T-cell (primary cell): ENCODE results near the gene TMEM131L. TPM values are rescaled to one million over a fixed set of nuclear protein-coding genes. Genes with fewer than 3 reads are reported as not detected.

Source experiments
- ATAC-seq, 4 experiments: fragments of 200-7000 bp in 3 of 4; fragments of 150-1000 bp in 1 of 4; cut with Tn5 transposase; replicated peaks in 1 of 4; 1 replicate in 3 of 4; 2 replicates in 1 of 4; pipeline ENCODE4 v1.10.0; 2021; ENCODE audit warnings: moderate library complexity in 3 of 4, mild to moderate bottlenecking in 2 of 4, moderate number of reproducible peaks in 1 of 4
- CTCF ChIA-PET, 2 donors: fragments of 300-600 bp; sonication (Branson Sonifier 250); formaldehyde crosslinking; loops; one replicate each; lab custom pipeline; 2022; ENCODE audit warnings: antibody characterized with exemption in 2 of 2; lab: Charles Lee
- POLR2A ChIA-PET, 2 donors: fragments of 300-600 bp; sonication (Branson Sonifier 250); formaldehyde crosslinking; loops; one replicate each; lab custom pipeline; 2022; ENCODE audit warnings: antibody characterized with exemption in 2 of 2; lab: Charles Lee
- DNase-seq, 35 experiments: peaks; one replicate each; pipeline versions ENCODE4 v3.0.0 to v3.0.0-alpha.2; 2013 to 2023
- H3K27ac ChIP-seq: one replicate; pipeline ENCODE4 v1.5.1; 2013; ENCODE audit warnings: low read length
- H3K27me3 ChIP-seq, 2 experiments: replicated peaks in 1 of 2; 1 replicate in 1 of 2; 2 replicates in 1 of 2; pipeline versions ENCODE4 v1.6.1 to v1.7.0; 2013; ENCODE audit warnings: low read length in 1 of 2, mixed read lengths in 1 of 2; ENCODE audit not compliant: control insufficient read depth in 2 of 2, insufficient read depth in 2 of 2; ENCODE audit errors: extremely low read depth in 1 of 2
- H3K36me3 ChIP-seq, 2 donors: 1 replicate in 1 of 2; 2 replicates in 1 of 2; pipeline versions ENCODE4 v1.6.1 to v1.7.0; 2013; ENCODE audit warnings: low read length in 1 of 2; ENCODE audit not compliant: control insufficient read depth in 2 of 2, insufficient read depth in 1 of 2; ENCODE audit errors: extremely low read depth in 1 of 2
- H3K4me1 ChIP-seq, 2 experiments: 1 replicate in 1 of 2; 2 replicates in 1 of 2; pipeline versions ENCODE4 v1.6.1 to v1.7.0; 2013; ENCODE audit warnings: low read length in 2 of 2, mixed read lengths in 1 of 2; ENCODE audit not compliant: insufficient read depth in 2 of 2, control insufficient read depth in 1 of 2; ENCODE audit errors: extremely low read depth in 1 of 2
- H3K4me3 ChIP-seq, 2 donors: 1 replicate in 1 of 2; 2 replicates in 1 of 2; pipeline versions ENCODE4 v1.5.1 to v1.7.0; 2013; ENCODE audit warnings: mild to moderate bottlenecking in 2 of 2, low read length in 1 of 2, moderate library complexity in 1 of 2; ENCODE audit not compliant: control insufficient read depth in 1 of 2; ENCODE audit errors: extremely low read depth in 1 of 2
- H3K9me3 ChIP-seq: 2 replicates; pipeline ENCODE4 v1.7.0; 2013
- H3K27ac Mint-ChIP-seq, 2 donors: one replicate each; pipeline ENCODE4 v1.8.0; 2020 to 2021; ENCODE audit warnings: mild to moderate bottlenecking in 2 of 2, mixed read lengths in 2 of 2
- H3K27me3 Mint-ChIP-seq, 2 donors: one replicate each; pipeline ENCODE4 v1.8.0; 2021 to 2022; ENCODE audit warnings: mixed read lengths in 2 of 2
- H3K36me3 Mint-ChIP-seq: one replicate; pipeline ENCODE4 v1.8.0; 2021; ENCODE audit warnings: mixed read lengths
- H3K4me1 Mint-ChIP-seq, 3 donors: one replicate each; pipeline ENCODE4 v1.8.0; 2020 to 2022; ENCODE audit warnings: mixed read lengths in 3 of 3, mild to moderate bottlenecking in 1 of 3
- H3K4me3 Mint-ChIP-seq, 3 donors: one replicate each; pipeline ENCODE4 v1.8.0; 2020 to 2022; ENCODE audit warnings: mild to moderate bottlenecking in 3 of 3, mixed read lengths in 3 of 3, moderate library complexity in 3 of 3
- H3K9me3 Mint-ChIP-seq, 3 donors: one replicate each; pipeline ENCODE4 v1.8.0; 2020 to 2022; ENCODE audit warnings: mixed read lengths in 3 of 3
- WGBS: methylation state at CpG from one replicate; pipeline ENCODE4 v1.1.5; 2013; ENCODE audit warnings: missing lambda C conversion rate; ENCODE audit not compliant: insufficient coverage; 5-methylcytosine and 5-hydroxymethylcytosine counted together
- total RNA-seq, 35 experiments: library from RNA in 6 of 35; stranded (reverse) in 6 of 35; fragments of 120-200 nt in 1 of 35; gene quantifications; one replicate each; pipeline versions ENCODE4 v1.2.1 to v1.2.4 and lab custom pipeline; 2013 to 2026

Gene TMEM131L
- total RNA-seq, 5 donors from 2014 or later (not counting 1 experiment from before 2014, with no cell fraction given), result 60.7 to 115 (median 72.6) TPM

DNA sequence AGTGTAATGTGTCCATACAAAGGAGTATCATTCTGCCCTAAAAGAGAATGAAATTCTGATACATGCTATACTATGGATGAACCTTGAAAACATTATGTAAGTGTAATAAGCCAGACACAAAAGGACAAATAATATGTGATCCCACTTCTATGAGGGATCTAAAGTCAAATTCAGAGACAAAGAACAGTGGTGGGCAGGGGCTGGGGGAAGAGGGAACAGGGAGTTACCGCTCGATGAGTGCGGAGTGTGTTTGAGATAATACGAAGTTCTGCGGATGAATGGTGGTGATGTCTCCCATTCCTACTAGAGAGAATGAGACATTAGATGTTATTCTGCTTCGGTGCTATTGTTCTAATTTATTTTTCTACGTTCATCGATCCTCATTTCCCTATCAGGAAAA is 171.9 kb downstream of the TMEM131L start:
- WGBS, result 96% methylated on average over 4 of the region's 8 CpGs
- peaks cover 41% of the 10 kb centered on the region for H3K36me3 Mint-ChIP-seq
- Histone ChIP-seq H3K4me1 (peaks cover 0 to under 1% of the 10 kb centered on the region in 2 experiments), H3K36me3 (peaks cover 7 to 42% of the 10 kb centered on the region in 2 donors), H3K4me3 (no peak overlapping the region), H3K27ac (no peak overlapping the region), H3K9me3 (no peaks in the 10 kb centered on the region), H3K27me3 (no peaks in the 10 kb centered on the region)
- H3K27ac Mint-ChIP-seq, result no peak overlapping the region
- ChIA-PET POLR2A (no interaction called here), CTCF (no interaction called here)
- no peaks in the 10 kb centered on the region for H3K27me3 Mint-ChIP-seq
- no peaks in the 10 kb centered on the region for H3K9me3 Mint-ChIP-seq
- no peak for ATAC-seq
- H3K4me3 Mint-ChIP-seq, result no peak overlapping the region
- DNase-seq, result no peak
- H3K4me1 Mint-ChIP-seq, result peaks cover 0 to 9% (median 0%) of the 10 kb centered on the region in 3 donors

DNA sequence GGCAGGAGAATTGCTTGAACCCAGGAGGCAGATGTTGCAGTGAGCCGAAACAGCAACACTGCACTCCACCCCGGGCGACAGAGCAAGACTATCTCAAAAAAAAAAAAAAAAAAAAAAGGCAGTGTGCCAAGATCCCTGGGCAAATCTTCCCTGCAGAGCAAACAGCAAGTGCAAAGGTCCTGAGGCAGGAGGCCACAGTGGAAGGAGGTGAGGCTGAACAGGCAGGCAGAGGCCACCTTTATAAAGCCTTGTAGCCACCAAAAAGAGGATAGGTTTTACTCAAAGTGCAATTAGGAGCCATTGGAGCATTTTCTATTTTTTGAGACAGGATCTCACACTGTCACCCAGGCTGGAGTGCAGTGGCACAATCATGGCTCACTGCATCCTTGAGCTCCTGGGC is 172.8 kb downstream of the TMEM131L start:
- no CpG with 5 or more reads among the region's 3 CpGs for WGBS
- Histone ChIP-seq H3K36me3 (peaks cover 7 to 36% of the 10 kb centered on the region in 2 donors), H3K4me3 (no peak overlapping the region), H3K27me3 (no peaks in the 10 kb centered on the region), H3K27ac (no peak overlapping the region), H3K4me1 (peaks cover 3 to 4% of the 10 kb centered on the region in 2 experiments), H3K9me3 (no peaks in the 10 kb centered on the region)
- CTCF ChIA-PET, result interaction anchor here in 1 of 2 donors (0.7 to 1.1 kb wide), 2 partner anchors 9 to 556 kb away, joined by 6 to 10 read pairs; no protein-coding TSS in a partner anchor
- ATAC-seq (no peak), DNase-seq (no peak)
- Mint-ChIP-seq H3K4me1 (peaks cover 2 to 9% (median 4%) of the 10 kb centered on the region in 3 donors), H3K27ac (peak overlapping the region in 1 of 2 donors; percentile 22), H3K9me3 (no peaks in the 10 kb centered on the region), H3K4me3 (no peak overlapping the region), H3K36me3 (peaks cover 36% of the 10 kb centered on the region), H3K27me3 (no peaks in the 10 kb centered on the region)
- POLR2A ChIA-PET, result no interaction called here

DNA sequence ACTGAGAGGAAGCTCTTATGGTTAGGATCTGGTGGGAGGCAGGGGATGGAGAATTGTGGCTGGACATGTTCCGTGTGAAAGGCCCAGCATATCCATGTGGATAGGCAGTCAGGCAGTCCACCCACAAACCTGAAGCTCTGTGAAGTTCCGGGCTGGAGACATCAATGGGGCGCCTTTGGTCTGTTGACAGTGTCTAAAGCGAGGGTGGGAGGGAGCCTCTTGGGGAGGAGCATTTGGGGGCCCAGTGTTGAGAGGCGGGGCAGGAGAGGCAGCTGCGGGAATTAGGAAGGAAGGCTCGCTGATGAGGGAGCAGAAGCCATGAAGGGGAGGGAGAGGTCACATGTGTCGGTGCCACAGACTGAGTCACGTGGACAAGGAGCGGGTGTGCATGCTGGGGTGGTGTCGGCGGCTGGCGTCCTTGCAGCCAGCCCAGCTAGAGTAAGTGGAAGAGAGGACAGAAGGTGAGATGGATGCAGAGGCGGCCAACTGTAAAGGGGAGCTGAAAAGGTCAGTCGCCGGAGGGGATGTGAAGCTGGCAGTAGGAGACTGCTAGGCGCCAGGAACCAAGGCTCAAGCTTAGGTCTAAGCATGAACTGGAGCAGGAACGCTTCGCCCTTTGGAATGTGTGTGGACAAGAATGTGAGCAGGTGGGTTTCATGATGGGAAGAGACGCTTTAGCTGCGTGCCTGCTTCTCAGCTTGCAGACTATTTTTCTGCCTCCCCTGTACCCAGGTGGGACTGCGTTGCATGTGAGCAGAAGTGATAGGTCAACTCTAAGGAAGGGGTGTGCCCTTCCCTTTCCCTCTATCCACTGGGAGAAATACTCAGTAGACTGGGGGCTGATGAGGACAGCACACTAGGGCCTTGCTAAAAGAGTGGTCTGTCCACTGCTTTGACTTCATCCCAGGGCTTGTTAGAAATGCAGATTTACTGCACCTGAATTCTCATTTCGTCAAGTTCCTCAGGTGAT is 174.0 kb downstream of the TMEM131L start:
- POLR2A ChIA-PET, result interaction anchor here in 1 of 2 donors (0.5 to 0.6 kb wide), 2 partner anchors 110 to 909 kb away, joined by 3 to 4 read pairs; no protein-coding TSS in a partner anchor

DNA sequence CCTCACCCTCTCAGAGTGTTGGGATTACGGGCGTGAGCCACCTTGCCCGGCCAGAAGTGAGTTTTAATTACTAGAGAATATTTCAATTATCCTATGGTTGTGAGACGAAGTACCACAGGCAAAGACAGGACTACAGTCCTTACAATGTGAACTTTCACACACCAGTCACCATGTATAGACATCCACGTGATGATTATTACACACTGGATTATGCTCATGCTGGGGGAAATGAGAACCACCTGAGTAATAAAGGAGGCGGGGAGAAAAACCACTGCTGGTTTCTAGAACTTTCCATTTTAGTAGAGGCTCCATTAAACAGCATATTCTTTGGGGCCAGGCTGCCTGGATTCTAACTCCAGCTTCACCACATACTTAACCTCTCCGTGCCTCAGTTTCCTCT is 175.4 kb downstream of the TMEM131L start:
- H3K27ac Mint-ChIP-seq, result peak overlapping the region; percentile 41 to 59
- H3K4me3 ChIP-seq, result no peak overlapping the region

More for the DNA sequence above, 174.0 kb downstream of the TMEM131L start:
- peaks cover 2 to 9% (median 4%) of the 10 kb centered on the region in 3 donors for H3K4me1 Mint-ChIP-seq
- no peak for DNase-seq
- H3K9me3 ChIP-seq, result no peaks in the 10 kb centered on the region
- H3K4me3 ChIP-seq, result no peak overlapping the region
- H3K27me3 Mint-ChIP-seq, result no peaks in the 10 kb centered on the region
- H3K4me1 ChIP-seq, result peaks cover 3 to 4% of the 10 kb centered on the region in 2 experiments
- H3K36me3 ChIP-seq, result peaks cover 7 to 25% of the 10 kb centered on the region in 2 donors
- WGBS, result 90% methylated on average over 15 of the region's 23 CpGs
- no peak overlapping the region for H3K4me3 Mint-ChIP-seq
- H3K27me3 ChIP-seq, result no peaks in the 10 kb centered on the region
- ATAC-seq, result peak in 1 of 4 experiments; percentile 15
- CTCF ChIA-PET, result no interaction called here
- H3K27ac Mint-ChIP-seq, result peak overlapping the region in 1 of 2 donors; percentile 59
- no peak overlapping the region for H3K27ac ChIP-seq
- no peaks in the 10 kb centered on the region for H3K9me3 Mint-ChIP-seq
- H3K36me3 Mint-ChIP-seq, result peaks cover 26% of the 10 kb centered on the region

DNA sequence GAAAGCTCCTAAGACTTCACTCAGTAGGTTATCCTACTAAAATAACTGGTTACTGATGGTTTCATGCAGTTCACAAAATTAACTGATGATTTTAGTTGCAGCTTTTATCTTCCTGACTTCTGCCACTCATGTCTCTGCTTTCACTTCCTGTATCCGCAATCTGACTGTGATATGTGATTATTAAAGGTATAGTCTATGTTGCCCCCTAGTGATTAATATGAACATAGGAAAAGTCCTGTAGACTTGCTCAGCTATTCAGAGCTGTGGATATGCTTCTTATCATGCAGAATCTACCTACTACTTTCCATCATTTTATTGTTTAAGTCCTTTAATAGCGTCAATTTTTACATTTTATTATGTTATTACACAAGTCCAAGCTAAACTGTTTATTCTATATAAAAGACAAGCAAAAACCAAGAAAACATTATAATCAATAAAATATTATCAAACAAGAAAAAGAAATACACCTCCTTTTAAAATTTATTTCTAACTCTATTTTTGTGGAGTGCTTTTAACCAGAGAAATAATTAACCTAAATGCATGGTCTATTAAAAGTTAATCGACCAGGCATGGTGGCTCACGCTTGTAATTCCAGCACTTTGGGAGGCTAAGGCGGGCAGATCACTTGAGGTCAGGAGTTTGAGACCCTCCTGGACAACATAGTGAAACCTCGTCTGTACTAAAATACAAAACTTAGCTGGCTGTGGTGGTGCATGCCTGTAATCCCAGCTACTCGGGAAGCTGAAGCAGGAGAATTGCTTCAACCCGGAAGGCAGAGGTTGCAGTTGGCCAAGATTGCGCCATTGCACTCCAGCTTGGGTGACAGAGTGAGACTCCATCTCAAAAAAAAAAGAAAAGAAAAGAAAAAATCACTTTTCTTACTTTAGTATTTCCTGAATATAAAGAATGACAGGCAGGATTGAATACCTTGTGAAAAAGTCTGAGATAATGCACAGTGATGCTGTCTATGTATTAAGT is 177.5 kb downstream of the TMEM131L start:
- Histone ChIP-seq H3K27ac (peak overlapping the region; percentile 49), H3K4me1 (peaks cover 3 to 4% of the 10 kb centered on the region in 2 experiments), H3K36me3 (no peaks in the 10 kb centered on the region), H3K27me3 (no peaks in the 10 kb centered on the region), H3K4me3 (no peak overlapping the region), H3K9me3 (no peaks in the 10 kb centered on the region)
- H3K4me1 Mint-ChIP-seq, result peaks cover 9 to 15% (median 10%) of the 10 kb centered on the region in 3 donors
- no peak overlapping the region for H3K4me3 Mint-ChIP-seq
- H3K36me3 Mint-ChIP-seq, result no peaks in the 10 kb centered on the region
- DNase-seq, result peak in 3 of 35 experiments; percentile 9 to 70 (median 10)
- WGBS, result 100% methylated on average over 2 of the region's 9 CpGs
- H3K9me3 Mint-ChIP-seq, result no peaks in the 10 kb centered on the region
- peak; percentile 84 to 90 (median 87) for ATAC-seq
- ChIA-PET CTCF (interaction anchor here (0.5 to 2.3 kb wide), 23 partner anchors 8 to 903 kb away, joined by 3 to 13 read pairs (median 4); no protein-coding TSS in a partner anchor), POLR2A (interaction anchor here in 1 of 2 donors (1.0 kb wide), 1 partner anchor 60 kb away, joined by 3 read pairs; no protein-coding TSS in a partner anchor)
- H3K27me3 Mint-ChIP-seq, result no peaks in the 10 kb centered on the region
- H3K27ac Mint-ChIP-seq, result peak overlapping the region in 1 of 2 donors; percentile 0

More for the DNA sequence above, 175.4 kb downstream of the TMEM131L start:
- ChIA-PET CTCF (interaction anchor here in 1 of 2 donors (0.7 kb wide), 1 partner anchor 507 kb away, joined by 5 read pairs; no protein-coding TSS in a partner anchor), POLR2A (no interaction called here)
- Mint-ChIP-seq H3K27me3 (no peaks in the 10 kb centered on the region), H3K9me3 (no peaks in the 10 kb centered on the region), H3K4me3 (no peak overlapping the region), H3K4me1 (peaks cover 2 to 9% (median 4%) of the 10 kb centered on the region in 3 donors), H3K36me3 (peaks cover 12% of the 10 kb centered on the region)
- no peaks in the 10 kb centered on the region for H3K27me3 ChIP-seq
- peaks cover 3 to 4% of the 10 kb centered on the region in 2 experiments for H3K4me1 ChIP-seq
- DNase-seq (no peak), ATAC-seq (no peak)
- no CpG with 5 or more reads among the region's 7 CpGs for WGBS
- H3K27ac ChIP-seq, result no peak overlapping the region
- H3K9me3 ChIP-seq, result no peaks in the 10 kb centered on the region
- H3K36me3 ChIP-seq, result peaks cover 0 to 11% of the 10 kb centered on the region in 2 donors
